Stimulated activated CD4-positive, alpha-beta T cell treated with anti-CD3 and anti-CD28 coated beads, Interleukin-15, amount 100 ng/mL, for 1 hour (primary cell): ENCODE results near the gene GSKIP.

Experiments
- DNase-seq, 2 donors: peaks; one replicate each; pipeline ENCODE4 v3.0.0-alpha.2; 2020; ENCODE audit warnings: low read depth in 1 of 2, low spot score in 1 of 2

GSKIP gene

DNA sequence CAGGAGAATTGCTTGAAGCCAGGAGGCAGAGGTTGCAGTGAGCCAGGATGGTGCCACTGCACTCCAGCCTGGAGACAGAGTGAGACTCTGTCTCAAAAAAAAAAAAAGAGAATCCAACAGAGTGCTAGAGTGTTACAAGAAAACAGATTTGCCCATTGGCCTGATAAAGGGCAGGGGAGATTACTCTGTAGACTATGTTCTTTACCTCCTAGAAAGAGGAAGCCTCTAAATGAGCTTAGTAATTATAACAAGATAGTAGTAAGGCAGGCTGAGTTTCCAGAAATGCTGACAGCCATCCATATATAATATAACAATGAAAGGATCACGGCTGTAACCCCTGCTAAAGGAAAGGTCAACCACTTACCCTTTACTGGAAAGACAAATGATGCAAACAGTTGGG is 53.0 kb downstream of the GSKIP start:
- no peak for DNase-seq

DNA sequence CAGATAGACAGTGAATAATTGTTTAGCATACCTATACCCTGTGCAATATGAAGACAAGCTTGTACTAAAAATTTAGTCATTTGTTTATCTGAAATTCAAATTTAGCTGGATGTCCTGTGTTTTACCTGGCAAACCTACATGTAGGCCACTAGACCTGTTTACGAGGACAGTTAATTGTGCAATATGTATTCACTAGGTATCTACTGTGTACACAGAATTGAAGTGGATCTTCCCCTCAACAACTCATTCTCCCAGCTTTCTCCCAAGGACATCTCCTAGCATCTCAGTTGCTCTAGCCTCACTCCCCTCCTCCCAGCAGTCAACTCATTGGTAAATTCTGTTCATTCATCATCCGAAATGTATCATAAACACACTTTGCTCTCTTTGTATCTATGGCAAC is 53.9 kb downstream of the GSKIP start:
- no peak for DNase-seq

DNA sequence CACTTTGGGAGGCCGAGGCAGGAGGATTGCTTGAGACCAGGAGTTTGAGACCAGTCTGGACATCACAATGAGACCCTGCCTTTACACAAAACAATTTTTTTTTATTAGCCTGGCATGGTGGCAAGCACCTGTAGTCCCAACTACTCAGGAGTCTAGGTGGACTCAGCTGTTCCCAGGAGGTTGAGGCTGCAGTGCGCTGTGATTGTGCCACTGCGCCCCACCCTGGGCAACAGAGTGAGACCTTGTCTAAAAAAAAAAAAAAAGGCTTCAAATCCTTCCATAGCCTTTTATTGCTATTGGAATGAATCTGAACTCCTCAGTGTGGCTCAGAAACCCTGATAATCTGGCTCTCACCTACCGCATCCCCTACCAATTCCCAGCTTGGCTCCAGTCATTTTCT is 54.7 kb downstream of the GSKIP start:
- DNase-seq = no peak

DNA sequence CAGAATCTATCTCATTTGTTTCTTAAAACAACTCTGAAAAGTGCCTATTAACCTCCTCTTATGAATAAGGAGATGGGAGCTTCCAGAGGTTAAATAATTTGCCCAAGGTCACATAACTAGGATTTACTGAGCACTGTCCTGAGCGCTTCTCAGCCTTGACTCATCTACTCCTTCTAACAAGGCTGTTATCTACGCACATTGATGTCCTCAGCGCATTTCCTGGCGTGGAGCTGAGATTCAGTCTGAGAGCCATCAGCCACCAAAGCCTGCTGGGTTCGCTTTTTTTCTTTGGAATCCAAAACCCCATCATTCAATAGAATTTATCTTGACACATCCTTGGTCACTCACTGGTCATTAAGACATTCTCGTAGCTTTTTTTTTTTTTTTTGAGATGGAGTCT is 57.9 kb downstream of the GSKIP start:
- no peak for DNase-seq

DNA sequence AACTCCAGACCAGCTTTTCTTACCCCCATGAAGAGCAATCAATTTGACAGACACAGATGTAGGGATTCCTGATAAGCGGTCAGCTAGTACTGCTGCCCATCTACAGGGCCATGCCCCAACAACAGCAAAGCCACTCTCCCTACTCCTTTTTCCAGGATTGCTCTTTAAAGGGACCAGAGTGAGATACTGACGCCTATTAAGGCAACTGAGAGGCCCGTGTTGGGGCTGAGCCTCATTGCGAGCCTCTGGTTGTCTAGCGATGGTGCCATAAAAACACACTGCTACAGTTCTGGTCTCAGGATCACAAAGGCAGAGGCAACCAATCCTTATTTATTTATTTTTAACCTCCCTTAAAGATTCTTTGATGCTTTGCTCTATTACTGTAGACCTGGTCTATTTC is 59.7 kb downstream of the GSKIP start:
- no peak for DNase-seq

DNA sequence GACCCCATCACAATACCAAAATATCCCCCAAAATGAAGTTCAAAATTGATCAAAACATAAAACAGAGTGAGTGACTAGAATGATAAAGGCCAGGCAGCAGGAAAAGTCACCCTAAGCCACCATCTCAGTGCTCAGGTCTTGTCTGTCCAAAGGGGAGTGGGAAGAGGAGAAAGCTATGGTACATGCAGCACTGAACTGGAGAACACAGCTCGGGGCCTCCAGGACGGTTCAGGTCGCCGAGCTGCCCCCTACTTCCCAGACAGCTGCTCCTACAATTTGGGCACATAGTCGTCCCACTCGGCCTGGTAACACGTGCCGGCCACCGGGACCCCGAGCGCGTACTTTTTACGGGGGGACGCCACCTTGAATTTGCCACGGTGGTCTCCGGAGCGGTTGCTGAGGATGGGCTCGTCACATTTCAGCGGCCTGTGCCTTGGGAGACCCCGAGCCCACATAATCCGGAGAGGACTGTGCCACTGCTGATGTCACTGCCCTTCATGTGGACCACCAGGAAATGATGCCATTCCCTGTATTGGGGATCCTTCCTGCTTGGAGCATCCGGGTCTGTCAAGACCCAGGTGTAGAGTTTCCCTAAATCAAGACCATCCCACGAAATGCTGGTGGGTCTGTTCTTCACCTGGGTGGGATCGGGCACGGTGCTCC is 60.3 kb downstream of the GSKIP start:
- DNase-seq = no peak

- no peak for DNase-seq
Measured at GRCh38 chr14:96424109-96424989, 61.0 kb downstream of the GSKIP start.

DNA sequence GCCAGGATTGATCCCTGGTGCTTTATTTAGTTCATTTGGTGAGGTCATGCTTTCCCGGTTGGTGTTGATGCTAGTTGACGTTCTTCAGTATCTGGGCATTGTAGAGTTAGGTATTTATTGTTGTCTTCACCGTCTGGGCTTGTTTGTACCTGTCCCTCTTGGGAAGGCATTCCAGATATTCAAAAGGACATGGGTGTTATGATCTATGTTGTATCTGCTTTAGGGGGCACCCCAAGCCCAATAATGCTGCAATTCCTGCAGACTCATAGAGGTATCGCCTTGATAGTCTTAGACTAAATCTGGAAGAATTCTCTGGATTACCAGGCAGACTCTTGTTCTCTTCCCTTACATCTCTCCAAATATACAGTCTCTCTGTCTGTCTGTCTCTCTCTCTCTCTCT is 70.7 kb downstream of the GSKIP start:
- no peak for DNase-seq
